CD14-positive monocyte (primary cell): ENCODE results near the gene GPC5. TPM values are rescaled to one million over a fixed set of nuclear protein-coding genes. Genes with fewer than 3 reads are reported as not detected.

Source experiments
- DNase-seq, 3 donors: peaks; one replicate each; pipeline ENCODE4 v3.0.0-alpha.2; 2011 to 2022
- H2AFZ ChIP-seq: 2 replicates; pipeline ENCODE4 v1.6.0; 2012; ENCODE audit warnings: mild to moderate bottlenecking, low read depth, low read length, inconsistent platforms; ENCODE audit not compliant: insufficient read depth, poor library complexity, severe bottlenecking
- H3K27ac ChIP-seq, 2 donors: 1 replicate in 1 of 2; 2 replicates in 1 of 2; pipeline ENCODE4 v1.5.1; 2012 to 2013; ENCODE audit warnings: low read length in 2 of 2, control low read depth in 1 of 2, inconsistent platforms in 1 of 2, low read depth in 1 of 2, mild to moderate bottlenecking in 1 of 2
- H3K27me3 ChIP-seq, 2 donors: one replicate each; pipeline versions ENCODE4 v1.6.0 to v1.6.1; 2011 to 2013; ENCODE audit warnings: low read length in 2 of 2; ENCODE audit not compliant: control insufficient read depth in 2 of 2, insufficient read depth in 2 of 2
- H3K36me3 ChIP-seq, 2 donors: replicated peaks in 1 of 2; 1 replicate in 1 of 2; 2 replicates in 1 of 2; pipeline versions ENCODE4 v1.5.1 to v1.6.1; 2012 to 2013; ENCODE audit warnings: low read length in 2 of 2, control low read depth in 1 of 2, inconsistent platforms in 1 of 2, mild to moderate bottlenecking in 1 of 2; ENCODE audit not compliant: insufficient read depth in 2 of 2, control insufficient read depth in 1 of 2
- H3K4me1 ChIP-seq, 2 donors: 1 replicate in 1 of 2; 2 replicates in 1 of 2; pipeline versions ENCODE4 v1.5.1 to v1.6.1; 2012 to 2013; ENCODE audit warnings: low read length in 2 of 2, control low read depth in 1 of 2, inconsistent platforms in 1 of 2, mild to moderate bottlenecking in 1 of 2, moderate library complexity in 1 of 2; ENCODE audit not compliant: insufficient read depth in 2 of 2, control insufficient read depth in 1 of 2
- H3K4me2 ChIP-seq: replicated peaks from 2 replicates; pipeline ENCODE3; 2012; ENCODE audit warnings: low read length, moderate library complexity, mild to moderate bottlenecking; ENCODE audit not compliant: poor library complexity, severe bottlenecking; ENCODE audit errors: extremely low read depth
- H3K4me3 ChIP-seq, 3 experiments: fragments of 200-600 bp in 1 of 3; sonication (generic) in 1 of 3; replicated peaks in 1 of 3; 1 replicate in 2 of 3; 2 replicates in 1 of 3; pipeline ENCODE4 v1.5.1; 2011 to 2013; ENCODE audit warnings: low read length in 3 of 3, mild to moderate bottlenecking in 3 of 3, control low read depth in 2 of 3, low read depth in 2 of 3, inconsistent platforms in 1 of 3, moderate library complexity in 1 of 3
- H3K79me2 ChIP-seq: 2 replicates; pipeline ENCODE4 v1.6.0; 2012; ENCODE audit warnings: mild to moderate bottlenecking, control low read depth, inconsistent platforms, low read length, moderate library complexity; ENCODE audit not compliant: insufficient read depth
- H3K9ac ChIP-seq: 2 replicates; pipeline ENCODE4 v1.6.0; 2017; ENCODE audit warnings: low read length, mild to moderate bottlenecking; ENCODE audit not compliant: insufficient read depth, poor library complexity, severe bottlenecking
- H3K9me3 ChIP-seq, 2 donors: replicated peaks in 1 of 2; 1 replicate in 1 of 2; 2 replicates in 1 of 2; pipeline versions ENCODE4 v1.5.1 to v1.6.1; 2012 to 2013; ENCODE audit warnings: low read length in 2 of 2, control low read depth in 1 of 2; ENCODE audit not compliant: control insufficient read depth in 1 of 2, insufficient read depth in 1 of 2
- H4K20me1 ChIP-seq: 2 replicates; pipeline ENCODE4 v1.6.0; 2012; ENCODE audit warnings: mild to moderate bottlenecking, low read length, control low read depth, moderate library complexity; ENCODE audit not compliant: insufficient read depth
- H3K27ac Mint-ChIP-seq, 7 donors: one replicate each; pipeline ENCODE4 v1.8.0; 2020; ENCODE audit warnings: mild to moderate bottlenecking in 7 of 7, mixed read lengths in 7 of 7, moderate library complexity in 6 of 7, inconsistent platforms in 2 of 7
- H3K27me3 Mint-ChIP-seq, 3 donors: one replicate each; pipeline ENCODE4 v1.8.0; 2021 to 2022; ENCODE audit warnings: low read depth in 3 of 3, mild to moderate bottlenecking in 3 of 3, mixed read lengths in 3 of 3, moderate library complexity in 3 of 3, inconsistent platforms in 1 of 3
- H3K36me3 Mint-ChIP-seq, 2 donors: one replicate each; pipeline ENCODE4 v1.8.0; 2020; ENCODE audit warnings: mixed read lengths in 2 of 2, inconsistent platforms in 1 of 2, mild to moderate bottlenecking in 1 of 2
- H3K4me1 Mint-ChIP-seq: one replicate; pipeline ENCODE4 v1.8.0; 2020; ENCODE audit warnings: mild to moderate bottlenecking, mixed read lengths
- H3K4me3 Mint-ChIP-seq, 2 donors: one replicate each; pipeline ENCODE4 v1.8.0; 2020; ENCODE audit warnings: mild to moderate bottlenecking in 2 of 2, mixed read lengths in 2 of 2, moderate library complexity in 1 of 2
- H3K9me3 Mint-ChIP-seq, 7 donors: one replicate each; pipeline ENCODE4 v1.8.0; 2020 to 2022; ENCODE audit warnings: mixed read lengths in 7 of 7, mild to moderate bottlenecking in 6 of 7, moderate library complexity in 6 of 7, inconsistent platforms in 2 of 7
- WGBS: methylation state at CpG from one replicate; pipeline ENCODE4 v1.1.5; 2013; ENCODE audit warnings: missing lambda C conversion rate; ENCODE audit not compliant: insufficient coverage; 5-methylcytosine and 5-hydroxymethylcytosine counted together
- intact Hi-C, 2 donors: fragments of 100-400 bp; cut with micrococcal nuclease; formaldehyde crosslinking; loops; one replicate each; pipeline versions ENCODE4 v1.15.0 to v1.15.1; 2023
- polyA plus RNA-seq, 3 donors: library from polyadenylated mRNA; depleted of rRNA in 1 of 3; unstranded in 2 of 3; stranded (reverse) in 1 of 3; fragments of 300-500 nt in 2 of 3; fragments of >200 nt in 1 of 3; fragmentation: Illumina TruSeq in 2 of 3; gene quantifications; 1 replicate in 2 of 3; 2 replicates in 1 of 3; pipeline ENCODE4 v1.2.3, GENCODE V29; 2012 to 2021
- TF ChIP-seq, protein P1 (sequence below): fragments of 200-600 bp; IDR thresholded peaks from one replicate; pipeline ENCODE4 v1.8.0; 2022; ENCODE audit warnings: antibody characterized with exemption, mild to moderate bottlenecking

GPC5 gene
- polyA plus RNA-seq, 3 donors, result not detected

DNA sequence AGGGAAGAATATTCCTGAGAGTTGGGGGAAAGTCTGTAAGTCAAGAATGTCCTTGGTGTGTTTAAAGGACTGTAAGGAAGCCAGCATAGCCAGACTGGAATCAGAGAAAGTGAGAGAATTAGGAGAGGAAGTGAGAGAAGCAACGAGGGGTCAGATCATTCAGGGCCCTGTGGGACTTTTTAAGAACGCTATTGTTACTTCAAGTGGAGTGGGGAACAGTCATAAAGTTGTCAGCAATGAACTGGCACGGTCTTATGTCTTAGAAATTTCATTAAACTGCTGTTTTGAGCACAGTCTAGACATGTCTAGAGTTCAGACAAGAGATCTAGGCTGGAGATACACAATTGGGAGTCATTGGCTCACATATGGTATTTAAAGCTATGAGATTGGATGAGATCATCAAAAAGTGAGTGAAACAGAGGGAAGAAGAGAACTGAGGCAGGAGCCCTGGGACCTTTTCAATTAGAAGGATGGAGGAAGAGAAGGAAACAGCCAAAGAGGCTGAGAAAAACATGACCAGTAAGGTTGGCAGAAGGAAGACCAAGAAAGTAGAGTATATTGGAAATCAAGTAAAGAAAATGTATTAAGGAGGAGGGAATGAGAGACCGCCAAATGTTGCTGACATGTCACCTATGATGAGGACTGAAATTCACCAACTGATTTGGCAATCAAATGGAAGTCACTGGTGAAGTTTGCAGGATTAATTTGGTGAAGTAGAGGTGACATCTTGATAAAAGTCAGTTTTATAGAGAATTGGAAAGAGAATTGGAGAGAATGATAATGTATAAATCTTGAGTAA is 263.5 kb downstream of the GPC5 start:
- WGBS, result 83% methylated on average over 4 of the region's 4 CpGs
- no peaks in the 10 kb centered on the region for H3K79me2 ChIP-seq
- H3K9me3 Mint-ChIP-seq, result peaks cover 0 to 5% (median 0%) of the 10 kb centered on the region in 7 donors
- no peak for DNase-seq
- no peaks in the 10 kb centered on the region for H3K36me3 ChIP-seq
- H3K9me3 ChIP-seq, result no peaks in the 10 kb centered on the region
- no peak overlapping the region for H2AFZ ChIP-seq
- intact Hi-C loops, result no loop called here
- no peak overlapping the region for H3K4me3 ChIP-seq
- H3K36me3 Mint-ChIP-seq, result no peaks in the 10 kb centered on the region
- no peaks in the 10 kb centered on the region for H3K4me1 ChIP-seq
- H3K27ac Mint-ChIP-seq, result no peak overlapping the region
- TF ChIP-seq, protein P1, sequence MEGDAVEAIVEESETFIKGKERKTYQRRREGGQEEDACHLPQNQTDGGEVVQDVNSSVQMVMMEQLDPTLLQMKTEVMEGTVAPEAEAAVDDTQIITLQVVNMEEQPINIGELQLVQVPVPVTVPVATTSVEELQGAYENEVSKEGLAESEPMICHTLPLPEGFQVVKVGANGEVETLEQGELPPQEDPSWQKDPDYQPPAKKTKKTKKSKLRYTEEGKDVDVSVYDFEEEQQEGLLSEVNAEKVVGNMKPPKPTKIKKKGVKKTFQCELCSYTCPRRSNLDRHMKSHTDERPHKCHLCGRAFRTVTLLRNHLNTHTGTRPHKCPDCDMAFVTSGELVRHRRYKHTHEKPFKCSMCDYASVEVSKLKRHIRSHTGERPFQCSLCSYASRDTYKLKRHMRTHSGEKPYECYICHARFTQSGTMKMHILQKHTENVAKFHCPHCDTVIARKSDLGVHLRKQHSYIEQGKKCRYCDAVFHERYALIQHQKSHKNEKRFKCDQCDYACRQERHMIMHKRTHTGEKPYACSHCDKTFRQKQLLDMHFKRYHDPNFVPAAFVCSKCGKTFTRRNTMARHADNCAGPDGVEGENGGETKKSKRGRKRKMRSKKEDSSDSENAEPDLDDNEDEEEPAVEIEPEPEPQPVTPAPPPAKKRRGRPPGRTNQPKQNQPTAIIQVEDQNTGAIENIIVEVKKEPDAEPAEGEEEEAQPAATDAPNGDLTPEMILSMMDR, result no peak
- H4K20me1 ChIP-seq, result no peaks in the 10 kb centered on the region
- no peak overlapping the region for H3K4me2 ChIP-seq
- no peaks in the 10 kb centered on the region for H3K27me3 ChIP-seq
- no peak overlapping the region for H3K4me3 Mint-ChIP-seq
- H3K9ac ChIP-seq, result no peak overlapping the region
- peaks cover 0 to 2% (median 0%) of the 10 kb centered on the region in 3 donors for H3K27me3 Mint-ChIP-seq
- H3K4me1 Mint-ChIP-seq, result no peaks in the 10 kb centered on the region
- no peak overlapping the region for H3K27ac ChIP-seq

DNA sequence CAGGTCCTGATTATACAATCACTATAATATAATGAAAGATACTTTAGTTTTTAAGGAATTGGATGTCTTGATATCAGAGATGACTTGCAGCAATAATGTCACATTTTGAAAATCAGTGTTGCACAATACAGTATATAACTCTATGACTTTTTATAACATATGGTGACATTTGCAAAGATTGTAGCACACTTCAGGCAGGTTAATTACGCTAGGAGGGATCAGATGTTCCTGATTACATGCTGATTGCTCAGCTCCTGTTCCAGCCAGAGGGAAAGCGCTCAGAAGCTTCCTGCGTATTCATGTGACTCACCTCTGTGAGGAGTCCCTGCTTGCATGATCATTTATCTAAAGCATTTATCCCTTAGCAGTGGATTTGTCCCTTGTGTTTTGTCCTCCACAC is 265.6 kb downstream of the GPC5 start:
- no CpG with 5 or more reads among the region's 3 CpGs for WGBS
- no peaks in the 10 kb centered on the region for H3K79me2 ChIP-seq
- no peak overlapping the region for H3K4me2 ChIP-seq
- H2AFZ ChIP-seq, result no peak overlapping the region
- Mint-ChIP-seq H3K36me3 (no peaks in the 10 kb centered on the region), H3K27me3 (peaks cover 0 to 2% (median 2%) of the 10 kb centered on the region in 3 donors), H3K9me3 (peaks cover 0 to 2% (median 1%) of the 10 kb centered on the region in 7 donors), H3K27ac (no peak overlapping the region), H3K4me1 (no peaks in the 10 kb centered on the region), H3K4me3 (no peak overlapping the region)
- H3K9me3 ChIP-seq, result peaks cover 0 to 2% of the 10 kb centered on the region in 2 donors
- no peaks in the 10 kb centered on the region for H4K20me1 ChIP-seq
- H3K4me3 ChIP-seq, result no peak overlapping the region
- H3K4me1 ChIP-seq, result no peaks in the 10 kb centered on the region
- intact Hi-C loops, result no loop called here
- DNase-seq, result no peak
- no peaks in the 10 kb centered on the region for H3K36me3 ChIP-seq
- TF ChIP-seq, protein P1, result no peak
- no peak overlapping the region for H3K27ac ChIP-seq
- H3K9ac ChIP-seq, result no peak overlapping the region
- no peaks in the 10 kb centered on the region for H3K27me3 ChIP-seq
